ENCODE data around the gene GLRX2.

The GLRX2 gene

DNA sequence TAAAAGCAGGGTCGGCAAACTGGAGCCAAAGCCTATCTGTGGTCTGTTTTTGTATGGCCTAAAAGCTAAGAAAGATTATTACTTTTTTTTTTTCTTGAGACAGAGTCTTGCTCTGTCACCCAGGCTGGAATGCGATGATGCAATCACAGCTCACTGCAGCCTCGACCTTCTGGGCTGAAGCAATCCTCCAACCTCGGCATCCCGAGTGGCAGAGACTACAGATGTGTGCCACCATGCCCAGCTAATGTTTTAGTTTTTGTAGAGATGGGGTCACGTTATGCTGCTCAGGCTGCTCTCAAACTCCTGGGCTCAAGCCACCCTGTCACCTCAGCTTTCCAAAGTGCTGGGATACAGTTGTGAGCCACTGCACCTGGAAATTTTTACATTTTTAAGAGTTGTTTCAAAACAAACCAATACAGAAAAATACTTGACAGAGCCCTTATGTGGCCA, 6.5 kb upstream of the GLRX2 start:
- DNase-seq: peak; percentile 81

- DNase-seq: peak; percentile 48
Measured at GRCh38 chr1:193110864-193111263, 5.7 kb upstream of the GLRX2 start.

DNA sequence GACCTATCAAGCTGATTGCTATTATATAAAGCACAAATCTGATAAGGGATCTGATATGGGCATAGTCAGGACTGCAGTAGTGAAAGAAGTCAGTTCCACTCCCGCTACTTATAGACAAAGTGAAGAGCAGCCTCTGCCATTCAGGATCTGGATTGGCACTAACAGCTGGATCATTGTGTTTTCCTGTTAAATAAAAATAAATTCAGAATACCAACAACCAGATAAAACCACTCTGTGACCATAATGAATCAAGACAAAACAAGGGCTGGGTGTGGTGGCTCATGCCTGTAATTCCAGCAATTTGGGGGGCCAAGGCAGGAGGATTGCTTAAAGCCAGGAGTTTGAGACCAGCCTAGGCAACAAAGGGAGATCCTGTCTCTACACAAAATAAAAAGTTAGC, 5.0 kb upstream of the GLRX2 start:
- DNase-seq: no peak

GRCh38 chr1:193109619-193110018, 4.4 kb upstream of the GLRX2 start:
- DNase-seq: no peak

- no peak for DNase-seq
Measured at GRCh38 chr1:193108471-193108870, 3.3 kb upstream of the GLRX2 start.

DNA sequence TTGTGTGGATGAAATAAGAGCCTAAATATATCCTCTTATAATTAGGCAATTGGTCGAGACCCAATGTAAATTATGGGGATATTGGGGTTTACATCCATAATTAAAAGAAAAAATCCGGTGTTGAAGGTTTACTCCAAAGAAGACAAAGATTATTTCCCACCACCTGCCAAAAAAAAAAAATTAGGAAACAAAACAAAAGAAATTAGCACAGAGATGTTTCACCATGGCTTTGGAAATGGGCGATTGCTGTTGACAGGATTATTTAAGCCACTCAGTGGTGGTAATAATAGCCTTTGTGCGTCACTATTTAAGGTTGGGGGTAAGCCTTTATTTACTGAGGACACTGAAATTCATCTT, 585 bp upstream of the GLRX2 start:
- no peak for DNase-seq

DNA sequence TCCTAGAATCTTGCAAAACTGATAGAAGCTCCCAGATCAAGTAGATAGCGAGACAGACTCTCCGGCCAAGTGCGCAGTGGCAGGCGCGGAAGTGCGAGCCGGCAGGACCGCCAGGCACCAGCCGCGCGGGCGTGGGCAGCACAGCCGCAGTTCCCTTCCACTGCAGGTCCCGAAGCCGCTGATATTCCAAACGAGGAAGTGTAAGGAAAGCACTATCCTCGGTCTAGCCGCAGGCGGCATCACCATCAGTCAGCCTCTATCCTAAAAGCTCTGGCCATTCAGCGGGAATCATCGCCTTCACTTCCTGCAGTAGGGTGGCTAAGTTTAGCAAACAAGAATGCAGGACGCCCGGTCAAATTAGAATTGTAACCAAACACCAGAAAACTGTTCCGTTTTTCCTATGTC, 710 bp downstream of the GLRX2 start:
- DNase-seq: peak; percentile 69

DNA sequence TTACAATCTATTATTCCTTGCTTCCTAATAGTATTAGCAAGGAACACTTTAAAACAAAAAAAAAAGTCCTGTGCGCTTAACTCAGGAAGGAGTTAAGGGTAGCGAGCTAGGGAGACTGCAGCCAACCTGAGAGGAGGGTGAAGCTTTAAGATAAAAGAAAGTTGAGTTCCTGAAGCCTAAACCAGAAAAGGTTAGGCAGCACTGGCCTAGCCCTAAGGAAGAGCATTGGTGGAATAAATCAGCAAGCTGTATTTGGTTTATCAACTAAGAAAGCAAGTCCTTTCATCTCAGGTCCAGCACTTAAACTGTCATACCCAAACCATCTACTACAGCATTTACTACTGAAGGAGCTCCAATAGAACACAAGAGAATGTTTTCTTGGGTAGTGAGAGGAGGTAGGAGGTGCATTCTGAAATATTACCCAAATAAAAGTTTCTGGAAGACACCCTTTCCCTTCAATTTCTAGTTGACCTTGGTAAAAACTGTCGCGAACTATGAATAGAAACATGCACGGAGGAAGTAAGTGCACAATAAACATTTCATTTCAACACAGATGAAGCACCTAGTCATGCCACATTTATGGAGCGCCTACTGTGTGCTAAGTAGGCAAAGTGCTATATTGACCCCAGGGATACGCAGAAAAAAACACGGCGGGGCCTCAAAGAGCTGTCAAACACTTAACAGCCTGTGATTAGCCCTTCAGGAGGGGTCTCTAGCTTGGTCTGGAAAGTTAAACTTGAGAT, 1.3 kb downstream of the GLRX2 start:
- DNase-seq: no peak

GRCh38 chr1:193102662-193103061, 2.6 kb downstream of the GLRX2 start:
- no peak for DNase-seq

DNA sequence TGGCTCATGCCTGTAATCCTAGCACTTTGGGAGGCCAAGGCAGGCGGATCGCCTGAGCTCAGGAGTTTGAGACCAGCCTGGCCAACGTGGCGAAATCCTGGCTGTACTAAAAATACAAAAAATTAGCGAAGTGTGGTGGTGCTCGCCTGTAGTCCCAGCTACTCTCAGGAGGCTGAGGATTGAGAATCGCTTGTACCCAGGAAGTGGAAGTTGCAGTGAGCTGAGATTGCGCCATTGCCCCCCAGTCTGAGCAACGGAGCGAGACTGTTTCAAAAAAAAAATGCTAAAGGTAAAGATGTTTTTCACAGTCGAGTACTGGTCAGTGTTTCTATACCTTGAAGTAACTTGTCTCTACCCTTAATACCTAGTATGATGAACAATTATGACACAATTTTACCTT, 11.1 kb downstream of the GLRX2 start:
- no peak for DNase-seq

DNA sequence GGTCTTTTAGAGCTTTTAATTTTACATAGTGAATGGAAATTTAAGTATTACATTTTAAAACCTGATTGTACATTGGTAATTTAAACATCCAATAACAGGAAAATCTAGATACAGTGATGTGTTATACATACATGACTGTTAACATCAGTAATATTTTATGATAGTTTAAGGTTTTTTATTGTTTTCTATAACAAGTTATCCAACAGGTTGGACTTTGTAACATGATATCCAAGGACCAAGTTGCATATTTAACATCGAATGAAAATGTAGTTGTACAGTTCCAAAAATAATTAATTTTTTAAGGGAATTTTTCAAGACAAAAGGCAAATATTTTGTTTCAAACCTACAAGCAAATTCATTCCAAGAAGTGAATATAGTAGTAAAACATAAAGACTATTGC, 14.3 kb downstream of the GLRX2 start:
- DNase-seq: no peak

GRCh38 chr1:193087893-193088292, 17.3 kb downstream of the GLRX2 start:
- DNase-seq: no peak

DNA sequence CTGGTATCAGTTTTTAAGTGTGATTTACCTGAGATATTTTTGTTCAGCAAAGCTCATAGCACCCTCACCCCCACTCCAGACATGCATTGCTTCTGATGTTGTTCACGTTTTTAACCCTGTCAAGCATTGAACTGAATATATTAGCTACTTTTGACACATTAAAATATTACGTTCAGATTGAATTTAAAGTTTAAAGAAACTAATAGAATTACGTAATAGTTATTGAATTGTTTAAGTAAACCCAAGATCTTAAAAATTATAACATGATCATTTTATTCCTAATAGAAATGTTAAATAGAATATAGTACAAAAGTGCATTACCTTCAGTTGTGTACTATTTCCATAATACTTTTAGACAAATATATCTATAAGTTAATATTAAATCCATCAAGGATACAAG, 18.9 kb downstream of the GLRX2 start:
- no peak for DNase-seq

GRCh38 chr1:193085263-193085662, 20.0 kb downstream of the GLRX2 start:
- no peak for DNase-seq

GRCh38 chr1:193083365-193084088, 21.7 kb downstream of the GLRX2 start:
- no peak for DNase-seq

DNA sequence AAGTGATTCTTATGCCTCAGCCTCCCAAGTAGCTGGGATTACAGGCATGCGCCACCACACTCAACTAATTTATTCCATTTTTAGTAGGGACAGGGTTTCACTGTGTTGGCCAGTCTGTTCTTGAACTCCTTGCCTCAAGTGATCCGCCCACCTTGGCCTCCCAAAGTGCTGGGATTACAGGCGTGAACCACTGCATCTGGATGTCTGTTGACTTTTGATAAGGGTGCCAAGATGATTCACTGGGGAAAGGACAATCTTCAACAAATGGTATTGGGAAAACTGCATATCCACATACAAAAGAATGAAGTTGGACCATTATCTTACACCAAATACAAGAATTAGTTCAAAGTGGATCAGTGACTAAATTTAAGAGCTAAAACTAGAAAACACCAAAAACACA, 26.0 kb downstream of the GLRX2 start:
- no peak for DNase-seq

DNA sequence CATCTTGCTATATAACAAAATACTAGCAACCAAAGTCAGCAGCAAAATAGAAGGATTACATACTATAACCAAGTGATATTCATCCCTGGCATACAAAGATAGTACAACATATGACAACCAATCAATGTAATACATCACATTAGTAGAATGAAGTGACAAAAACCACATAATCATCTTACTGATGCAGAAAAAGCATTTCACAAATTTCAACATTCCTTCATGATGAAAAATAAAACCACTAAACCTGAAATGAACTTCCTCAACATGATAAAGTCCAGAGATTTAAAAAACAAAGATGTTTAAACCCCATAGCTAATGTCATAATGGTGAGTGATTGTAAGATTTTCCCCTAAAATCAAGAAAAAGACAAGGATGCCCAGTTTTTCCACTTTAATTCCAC, 27.2 kb downstream of the GLRX2 start:
- peak; percentile 17 for DNase-seq

- DNase-seq: no peak
Measured at GRCh38 chr1:193070942-193071341, 34.3 kb downstream of the GLRX2 start.

- DNase-seq: no peak
Measured at GRCh38 chr1:193070386-193070753, 34.8 kb downstream of the GLRX2 start.

DNA sequence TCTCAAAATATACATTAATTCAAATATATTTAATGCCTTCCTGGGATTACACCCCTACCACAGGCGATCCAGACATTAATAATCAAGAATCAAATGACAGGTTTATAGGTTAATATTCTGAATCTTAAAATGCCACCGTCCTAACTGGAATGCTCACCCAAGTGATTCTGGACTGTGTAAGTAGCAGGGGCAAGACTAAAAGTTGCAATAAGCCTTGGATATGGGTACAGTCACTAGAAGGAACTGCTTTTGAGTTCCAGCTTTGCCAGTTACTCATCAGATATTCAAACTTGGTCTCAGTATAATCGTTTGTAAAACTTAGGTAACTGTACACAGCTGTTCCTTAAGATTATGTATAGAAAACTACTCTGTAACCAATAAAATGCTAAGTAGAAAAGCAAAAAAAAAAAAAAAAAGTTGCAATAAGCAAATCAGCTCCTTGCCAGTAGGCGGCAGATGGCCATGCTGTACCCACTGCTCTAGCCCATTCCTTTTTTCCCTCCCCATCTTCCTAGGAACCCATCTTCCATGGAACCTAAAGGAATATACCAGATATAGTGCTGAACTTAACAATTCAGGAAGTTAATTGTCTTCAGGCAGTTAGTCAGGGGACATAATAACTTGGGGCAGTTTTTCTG, 35.3 kb downstream of the GLRX2 start:
- peak; percentile 46 for DNase-seq

DNA sequence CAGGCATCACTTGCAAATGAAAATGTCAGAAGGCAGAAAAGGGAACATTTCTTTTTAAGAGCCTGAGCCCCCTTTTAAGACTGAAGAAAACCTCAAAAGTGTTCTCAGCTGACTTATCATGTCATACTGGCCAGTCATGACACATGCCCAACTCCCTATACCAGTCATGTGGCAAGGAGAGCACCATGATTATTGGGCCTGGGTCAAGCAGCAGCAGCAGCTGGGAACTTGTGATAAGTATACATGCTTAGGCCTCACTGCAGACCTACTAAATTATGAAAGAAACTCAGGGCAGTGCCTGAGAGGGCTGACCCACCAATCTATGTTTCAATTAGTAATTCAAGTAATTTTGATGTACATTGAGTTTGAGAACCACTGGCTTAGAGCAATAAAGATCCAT, 37.2 kb downstream of the GLRX2 start:
- DNase-seq: no peak

DNA sequence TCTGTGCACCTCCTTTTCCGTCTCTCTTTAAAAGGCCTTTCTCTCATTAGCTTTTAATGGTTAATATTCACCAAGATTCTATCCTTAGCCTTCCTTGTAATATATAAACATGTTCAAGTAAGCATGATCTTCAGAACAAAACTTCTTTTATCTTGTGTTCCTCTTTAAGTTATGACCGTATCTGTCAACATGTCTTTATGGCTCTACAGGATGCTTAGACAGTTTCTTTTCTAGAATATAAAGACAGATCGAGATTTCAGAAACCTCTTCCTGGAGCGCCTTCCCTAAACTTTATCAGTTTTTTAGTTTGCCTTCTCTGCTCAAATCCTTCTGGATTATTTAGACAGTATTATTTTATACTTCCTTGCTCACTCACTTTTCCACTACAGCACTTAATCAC, 38.6 kb downstream of the GLRX2 start:
- DNase-seq: no peak

- no peak for DNase-seq
Measured at GRCh38 chr1:193065954-193066353, 39.3 kb downstream of the GLRX2 start.

Measured in HCEC 1CT (cell line).